Chondrocyte (in vitro differentiated cells): ENCODE measurements around the gene HSD11B2. TPM values are rescaled to one million over a fixed set of nuclear protein-coding genes. Genes with fewer than 3 reads are reported as not detected.

Experiments used
- DNase-seq: peaks from one replicate; pipeline ENCODE4 v3.0.0; 2021; ENCODE audit warnings: mixed read lengths, low spot score
- H3K27ac Mint-ChIP-seq: one replicate; pipeline ENCODE4 v1.8.0; 2021; ENCODE audit warnings: mild to moderate bottlenecking, moderate library complexity, mixed read lengths; ENCODE audit not compliant: unreplicated experiment
- H3K27me3 Mint-ChIP-seq: 2 replicates; pipeline ENCODE4 v1.8.0; 2021; ENCODE audit warnings: low read depth, mixed read lengths
- H3K36me3 Mint-ChIP-seq: 2 replicates; pipeline ENCODE4 v1.8.0; 2021; ENCODE audit warnings: low read depth, mixed read lengths
- H3K4me1 Mint-ChIP-seq: 2 replicates; pipeline ENCODE4 v1.8.0; 2021; ENCODE audit warnings: low read depth, mild to moderate bottlenecking, mixed read lengths
- H3K4me3 Mint-ChIP-seq: one replicate; pipeline ENCODE4 v1.8.0; 2021; ENCODE audit warnings: mild to moderate bottlenecking, moderate library complexity, mixed read lengths; ENCODE audit not compliant: unreplicated experiment
- H3K9me3 Mint-ChIP-seq: 2 replicates; pipeline ENCODE4 v1.8.0; 2021; ENCODE audit warnings: low read depth, mixed read lengths
- CTCF ChIP-seq: fragments of 200-600 bp; sonication (generic); IDR thresholded peaks from 2 replicates; pipeline ENCODE4 v1.5.0; 2021; ENCODE audit warnings: antibody characterized with exemption, mild to moderate bottlenecking, moderate library complexity
- total RNA-seq: library from RNA; stranded (reverse); gene quantifications from 3 replicates; pipeline ENCODE4 v1.2.1, GENCODE V29; 2021

The HSD11B2 gene
- total RNA-seq, 1 donor from 2014 or later, result 0.20 TPM

GRCh38 chr16:67441907-67442306 is 11.0 kb downstream of the HSD11B2 start:
- Mint-ChIP-seq H3K9me3 (no peaks in the 10 kb centered on the region), H3K4me1 (peaks cover 7% of the 10 kb centered on the region), H3K36me3 (peaks cover 12% of the 10 kb centered on the region), H3K27me3 (no peaks in the 10 kb centered on the region), H3K4me3 (no peak overlapping the region), H3K27ac (no peak overlapping the region)
- TF ChIP-seq CTCF, result no peak
- no peak for DNase-seq

GRCh38 chr16:67442581-67443255 is 11.8 kb downstream of the HSD11B2 start:
- Mint-ChIP-seq H3K9me3 (no peaks in the 10 kb centered on the region), H3K27me3 (no peaks in the 10 kb centered on the region), H3K4me3 (no peak overlapping the region), H3K27ac (no peak overlapping the region), H3K36me3 (peaks cover 10% of the 10 kb centered on the region), H3K4me1 (peaks cover 10% of the 10 kb centered on the region)
- DNase-seq, result no peak
- no peak for TF ChIP-seq CTCF

GRCh38 chr16:67443265-67443664 is 12.3 kb downstream of the HSD11B2 start:
- Mint-ChIP-seq H3K4me3 (no peak overlapping the region), H3K4me1 (peaks cover 12% of the 10 kb centered on the region), H3K36me3 (peaks cover 9% of the 10 kb centered on the region), H3K27me3 (no peaks in the 10 kb centered on the region), H3K9me3 (no peaks in the 10 kb centered on the region), H3K27ac (no peak overlapping the region)
- DNase-seq, result no peak
- no peak for TF ChIP-seq CTCF

GRCh38 chr16:67444259-67445125 is 13.6 kb downstream of the HSD11B2 start:
- Mint-ChIP-seq H3K36me3 (peaks cover 2% of the 10 kb centered on the region), H3K4me1 (peaks cover 12% of the 10 kb centered on the region), H3K27ac (no peak overlapping the region), H3K9me3 (no peaks in the 10 kb centered on the region), H3K27me3 (no peaks in the 10 kb centered on the region), H3K4me3 (no peak overlapping the region)
- no peak for TF ChIP-seq CTCF
- no peak for DNase-seq

GRCh38 chr16:67445126-67445426 is 14.2 kb downstream of the HSD11B2 start:
- Mint-ChIP-seq H3K4me1 (peaks cover 12% of the 10 kb centered on the region), H3K27me3 (no peaks in the 10 kb centered on the region), H3K36me3 (peaks cover 2% of the 10 kb centered on the region), H3K27ac (no peak overlapping the region), H3K9me3 (no peaks in the 10 kb centered on the region), H3K4me3 (no peak overlapping the region)
- DNase-seq, result no peak
- TF ChIP-seq CTCF, result no peak
